DOHH2 (cell line): Measurements from ENCODE around the gene MOB4.

Experiments
- EZH2phosphoT487 ChIP-seq: fragments of 200-600 bp; sonication (generic); IDR thresholded peaks from 2 replicates; pipeline ENCODE4 v1.6.1; 2017; ENCODE audit warnings: borderline replicate concordance, mild to moderate bottlenecking, antibody characterized with exemption, low read length, moderate library complexity, mixed read lengths
- TF ChIP-seq, protein P1 (sequence below): fragments of 200-600 bp; sonication (generic); IDR thresholded peaks from one replicate; pipeline ENCODE4 v1.5.1; 2014; ENCODE audit warnings: antibody characterized with exemption, mild to moderate bottlenecking, low read depth, low read length; ENCODE audit not compliant: poor library complexity, severe bottlenecking

DNA sequence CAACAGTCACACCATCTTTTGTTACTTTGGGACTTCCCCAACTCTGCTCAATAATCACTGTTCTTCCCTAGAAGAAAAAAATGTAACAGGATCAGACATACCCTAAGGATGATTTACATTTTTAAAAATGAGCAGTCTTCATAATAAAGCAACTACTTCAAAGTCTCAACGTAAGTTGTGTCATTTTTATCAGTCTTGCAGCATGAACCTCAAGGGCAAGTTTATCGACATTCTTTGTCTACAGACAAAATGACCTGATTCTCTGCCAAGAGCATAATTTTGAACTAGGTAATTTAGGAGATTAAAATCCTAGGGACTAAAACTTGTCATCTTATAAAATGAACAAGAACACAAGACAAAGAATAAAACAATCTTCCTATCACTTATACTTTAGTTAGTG, 18.5 kb upstream of the MOB4 start:
- TF ChIP-seq, protein P1, sequence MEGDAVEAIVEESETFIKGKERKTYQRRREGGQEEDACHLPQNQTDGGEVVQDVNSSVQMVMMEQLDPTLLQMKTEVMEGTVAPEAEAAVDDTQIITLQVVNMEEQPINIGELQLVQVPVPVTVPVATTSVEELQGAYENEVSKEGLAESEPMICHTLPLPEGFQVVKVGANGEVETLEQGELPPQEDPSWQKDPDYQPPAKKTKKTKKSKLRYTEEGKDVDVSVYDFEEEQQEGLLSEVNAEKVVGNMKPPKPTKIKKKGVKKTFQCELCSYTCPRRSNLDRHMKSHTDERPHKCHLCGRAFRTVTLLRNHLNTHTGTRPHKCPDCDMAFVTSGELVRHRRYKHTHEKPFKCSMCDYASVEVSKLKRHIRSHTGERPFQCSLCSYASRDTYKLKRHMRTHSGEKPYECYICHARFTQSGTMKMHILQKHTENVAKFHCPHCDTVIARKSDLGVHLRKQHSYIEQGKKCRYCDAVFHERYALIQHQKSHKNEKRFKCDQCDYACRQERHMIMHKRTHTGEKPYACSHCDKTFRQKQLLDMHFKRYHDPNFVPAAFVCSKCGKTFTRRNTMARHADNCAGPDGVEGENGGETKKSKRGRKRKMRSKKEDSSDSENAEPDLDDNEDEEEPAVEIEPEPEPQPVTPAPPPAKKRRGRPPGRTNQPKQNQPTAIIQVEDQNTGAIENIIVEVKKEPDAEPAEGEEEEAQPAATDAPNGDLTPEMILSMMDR = no peak
- TF ChIP-seq EZH2phosphoT487 = no peak
